ENCODE data around the gene LRBA.
A peak's percentile ranks its signal among the peaks of the same experiment; 100 is the strongest.
"Not testable (repeated sequence)": the region's sequence is repeated elsewhere in the genome, so short reads cannot be mapped to it uniquely, and the experiment has no call there.

LRBA gene

GRCh38 chr4:150578745-150579501, 436.2 kb downstream of the LRBA start:
- Histone ChIP-seq H3K4me3 (ENCODE audit: low read length) (peak overlapping the region; percentile 46; the same call in 1 of the 2 replicates), H3K9me3 (ENCODE audit: control insufficient read depth, insufficient read depth, low read length) (no peaks in the 10 kb centered on the region), H3K27me3 (ENCODE audit: control insufficient read depth, insufficient read depth, low read length) (peaks cover 21% of the 10 kb centered on the region), H3K36me3 (ENCODE audit: control insufficient read depth, insufficient read depth, low read length) (no peaks in the 10 kb centered on the region), H3K4me1 (ENCODE audit: control insufficient read depth, insufficient read depth, low read length) (peaks cover 3% of the 10 kb centered on the region; the same call in 1 of the 2 replicates), H3K27ac (ENCODE audit: low read length) (no peak overlapping the region)
- no peak for DNase-seq (ENCODE audit: low read depth, low spot score)
- WGBS (ENCODE audit: insufficient coverage, insufficient read length), result no CpG with 5 or more reads among the region's 12 CpGs

GRCh38 chr4:150577796-150578195, 437.3 kb downstream of the LRBA start:
- no CpG with 5 or more reads among the region's 1 CpG for WGBS (ENCODE audit: insufficient coverage, insufficient read length)
- Histone ChIP-seq H3K9me3 (ENCODE audit: control insufficient read depth, insufficient read depth, low read length) (no peaks in the 10 kb centered on the region), H3K4me1 (ENCODE audit: control insufficient read depth, insufficient read depth, low read length) (peaks cover 3% of the 10 kb centered on the region; the same call in 1 of the 2 replicates), H3K36me3 (ENCODE audit: control insufficient read depth, insufficient read depth, low read length) (no peaks in the 10 kb centered on the region), H3K27ac (ENCODE audit: low read length) (no peak overlapping the region), H3K27me3 (ENCODE audit: control insufficient read depth, insufficient read depth, low read length) (peaks cover 13% of the 10 kb centered on the region; the same call in 1 of the 2 replicates), H3K4me3 (ENCODE audit: low read length) (no peak overlapping the region)
- no peak for DNase-seq (ENCODE audit: low read depth, low spot score)

GRCh38 chr4:150574678-150575077, 440.4 kb downstream of the LRBA start:
- no CpG with 5 or more reads among the region's 3 CpGs for WGBS (ENCODE audit: insufficient coverage, insufficient read length)

GRCh38 chr4:150573534-150573933, 441.6 kb downstream of the LRBA start:
- Histone ChIP-seq H3K36me3 (ENCODE audit: control insufficient read depth, insufficient read depth, low read length) (no peaks in the 10 kb centered on the region), H3K27ac (ENCODE audit: low read length) (no peak overlapping the region), H3K9me3 (ENCODE audit: control insufficient read depth, insufficient read depth, low read length) (no peaks in the 10 kb centered on the region), H3K4me1 (ENCODE audit: control insufficient read depth, insufficient read depth, low read length) (no peaks in the 10 kb centered on the region), H3K4me3 (ENCODE audit: low read length) (no peak overlapping the region), H3K27me3 (ENCODE audit: control insufficient read depth, insufficient read depth, low read length) (no peaks in the 10 kb centered on the region; the same call in 1 of the 2 replicates)
- no CpG with 5 or more reads among the region's 1 CpG for WGBS (ENCODE audit: insufficient coverage, insufficient read length)
- DNase-seq (ENCODE audit: low read depth, low spot score), result no peak

More at GRCh38 chr4:150574678-150575077, 440.4 kb downstream of the LRBA start:
- H3K9me3 ChIP-seq (ENCODE audit: control insufficient read depth, insufficient read depth, low read length), result no peaks in the 10 kb centered on the region
- no peak overlapping the region for H3K27ac ChIP-seq (ENCODE audit: low read length)
- H3K4me3 ChIP-seq (ENCODE audit: low read length), result no peak overlapping the region
- no peaks in the 10 kb centered on the region for H3K36me3 ChIP-seq (ENCODE audit: control insufficient read depth, insufficient read depth, low read length)
- no peaks in the 10 kb centered on the region; the same call in 1 of the 2 replicates for H3K27me3 ChIP-seq (ENCODE audit: control insufficient read depth, insufficient read depth, low read length)
- no peak for DNase-seq (ENCODE audit: low read depth, low spot score)
- peaks cover 3% of the 10 kb centered on the region; the same call in 1 of the 2 replicates for H3K4me1 ChIP-seq (ENCODE audit: control insufficient read depth, insufficient read depth, low read length)

GRCh38 chr4:150572704-150573504, 442.2 kb downstream of the LRBA start:
- Histone ChIP-seq H3K4me3 (ENCODE audit: low read length) (no peak overlapping the region), H3K27ac (ENCODE audit: low read length) (no peak overlapping the region), H3K36me3 (ENCODE audit: control insufficient read depth, insufficient read depth, low read length) (no peaks in the 10 kb centered on the region), H3K27me3 (ENCODE audit: control insufficient read depth, insufficient read depth, low read length) (no peaks in the 10 kb centered on the region; the same call in 1 of the 2 replicates), H3K9me3 (ENCODE audit: control insufficient read depth, insufficient read depth, low read length) (no peaks in the 10 kb centered on the region), H3K4me1 (ENCODE audit: control insufficient read depth, insufficient read depth, low read length) (no peaks in the 10 kb centered on the region)
- no CpG with 5 or more reads among the region's 5 CpGs for WGBS (ENCODE audit: insufficient coverage, insufficient read length)
- no peak for DNase-seq (ENCODE audit: low read depth, low spot score)

GRCh38 chr4:150570862-150571261, 444.2 kb downstream of the LRBA start:
- Histone ChIP-seq H3K36me3 (ENCODE audit: control insufficient read depth, insufficient read depth, low read length) (no peaks in the 10 kb centered on the region), H3K27ac (ENCODE audit: low read length) (no peak overlapping the region), H3K4me1 (ENCODE audit: control insufficient read depth, insufficient read depth, low read length) (no peaks in the 10 kb centered on the region), H3K9me3 (ENCODE audit: control insufficient read depth, insufficient read depth, low read length) (no peaks in the 10 kb centered on the region), H3K4me3 (ENCODE audit: low read length) (no peak overlapping the region), H3K27me3 (ENCODE audit: control insufficient read depth, insufficient read depth, low read length) (no peaks in the 10 kb centered on the region)
- WGBS (ENCODE audit: insufficient coverage, insufficient read length), result no CpG with 5 or more reads among the region's 1 CpG
- DNase-seq (ENCODE audit: low read depth, low spot score), result no peak

GRCh38 chr4:150569998-150570535, 445.0 kb downstream of the LRBA start:
- Histone ChIP-seq H3K36me3 (ENCODE audit: control insufficient read depth, insufficient read depth, low read length) (no peaks in the 10 kb centered on the region), H3K9me3 (ENCODE audit: control insufficient read depth, insufficient read depth, low read length) (no peaks in the 10 kb centered on the region), H3K27ac (ENCODE audit: low read length) (no peak overlapping the region), H3K27me3 (ENCODE audit: control insufficient read depth, insufficient read depth, low read length) (no peaks in the 10 kb centered on the region), H3K4me1 (ENCODE audit: control insufficient read depth, insufficient read depth, low read length) (no peaks in the 10 kb centered on the region), H3K4me3 (ENCODE audit: low read length) (no peak overlapping the region)
- no peak for DNase-seq (ENCODE audit: low read depth, low spot score)
- WGBS (ENCODE audit: insufficient coverage, insufficient read length), result no CpG with 5 or more reads among the region's 4 CpGs

GRCh38 chr4:150569384-150569987, 445.6 kb downstream of the LRBA start:
- WGBS (ENCODE audit: insufficient coverage, insufficient read length), result no CpG with 5 or more reads among the region's 5 CpGs

GRCh38 chr4:150567070-150567469, 448.0 kb downstream of the LRBA start:
- no peak for DNase-seq (ENCODE audit: low read depth, low spot score)
- WGBS (ENCODE audit: insufficient coverage, insufficient read length), result no CpG with 5 or more reads among the region's 3 CpGs
- H3K36me3 ChIP-seq (ENCODE audit: control insufficient read depth, insufficient read depth, low read length), result no peaks in the 10 kb centered on the region
- H3K4me3 ChIP-seq (ENCODE audit: low read length), result no peak overlapping the region
- H3K27ac ChIP-seq (ENCODE audit: low read length), result no peak overlapping the region
- H3K27me3 ChIP-seq (ENCODE audit: control insufficient read depth, insufficient read depth, low read length), result no peaks in the 10 kb centered on the region
- no peaks in the 10 kb centered on the region for H3K4me1 ChIP-seq (ENCODE audit: control insufficient read depth, insufficient read depth, low read length)
- no peaks in the 10 kb centered on the region for H3K9me3 ChIP-seq (ENCODE audit: control insufficient read depth, insufficient read depth, low read length)

More at GRCh38 chr4:150569384-150569987, 445.6 kb downstream of the LRBA start:
- Histone ChIP-seq H3K4me3 (ENCODE audit: low read length) (no peak overlapping the region), H3K9me3 (ENCODE audit: control insufficient read depth, insufficient read depth, low read length) (no peaks in the 10 kb centered on the region), H3K36me3 (ENCODE audit: control insufficient read depth, insufficient read depth, low read length) (no peaks in the 10 kb centered on the region), H3K4me1 (ENCODE audit: control insufficient read depth, insufficient read depth, low read length) (no peaks in the 10 kb centered on the region), H3K27me3 (ENCODE audit: control insufficient read depth, insufficient read depth, low read length) (no peaks in the 10 kb centered on the region), H3K27ac (ENCODE audit: low read length) (no peak overlapping the region)
- DNase-seq (ENCODE audit: low read depth, low spot score), result no peak

GRCh38 chr4:150564967-150565366, 450.1 kb downstream of the LRBA start:
- not testable (repeated sequence) for H3K4me1 ChIP-seq (ENCODE audit: control insufficient read depth, insufficient read depth, low read length); H3K27ac ChIP-seq (ENCODE audit: low read length); H3K27me3 ChIP-seq (ENCODE audit: control insufficient read depth, insufficient read depth, low read length); H3K36me3 ChIP-seq (ENCODE audit: control insufficient read depth, insufficient read depth, low read length); DNase-seq (ENCODE audit: low read depth, low spot score); H3K9me3 ChIP-seq (ENCODE audit: control insufficient read depth, insufficient read depth, low read length); H3K4me3 ChIP-seq (ENCODE audit: low read length)
- no CpG with 5 or more reads among the region's 2 CpGs for WGBS (ENCODE audit: insufficient coverage, insufficient read length)
